ENCODE measurements around the gene PAPPA. TPM values are rescaled to one million over a fixed set of nuclear protein-coding genes. Genes with fewer than 3 reads are reported as not detected.

The PAPPA gene
- total RNA-seq, 4 donors from 2014 or later, result 0.70 to 4.1 (median 1.8) TPM

DNA sequence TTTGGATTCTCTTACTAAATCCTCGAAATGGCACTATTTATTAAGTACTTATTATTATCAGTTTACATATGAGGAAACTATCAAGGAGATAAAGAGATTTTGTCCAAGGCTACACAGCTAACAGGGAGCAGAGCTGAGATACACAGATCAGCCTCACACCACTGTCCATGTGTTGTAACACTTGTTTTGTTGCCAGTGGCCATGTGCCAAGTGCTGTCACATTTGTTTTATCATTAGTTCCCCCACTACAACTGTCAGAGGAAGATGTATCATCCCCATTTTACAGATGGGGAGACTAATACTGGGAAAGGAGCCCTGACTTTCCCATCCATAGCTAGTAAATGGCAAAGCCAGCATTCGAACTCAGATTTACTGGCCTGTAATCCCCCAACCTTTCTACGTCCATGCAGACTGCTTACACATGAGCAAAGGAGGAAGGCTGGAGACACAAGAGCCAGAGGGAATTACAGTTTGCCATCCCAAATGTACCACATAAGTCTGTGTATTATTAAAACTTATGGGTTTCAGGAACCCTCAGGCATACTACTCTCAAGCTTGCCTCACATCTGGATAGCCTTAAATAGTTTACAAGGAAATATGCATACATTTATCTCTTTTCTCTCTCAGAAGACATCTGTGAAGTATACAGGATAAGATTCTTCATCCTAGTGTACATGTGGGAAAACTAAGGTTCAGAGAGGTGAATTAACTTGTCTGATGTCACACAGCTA lies 25.1 kb downstream of the PAPPA start:
- Histone ChIP-seq H3K4me1 (no peaks in the 10 kb centered on the region), H3K4me3 (no peak overlapping the region), H3K9me3 (no peaks in the 10 kb centered on the region), H3K27me3 (no peaks in the 10 kb centered on the region), H3K36me3 (no peaks in the 10 kb centered on the region), H3K27ac (no peak overlapping the region)
- TF ChIP-seq, protein P1, sequence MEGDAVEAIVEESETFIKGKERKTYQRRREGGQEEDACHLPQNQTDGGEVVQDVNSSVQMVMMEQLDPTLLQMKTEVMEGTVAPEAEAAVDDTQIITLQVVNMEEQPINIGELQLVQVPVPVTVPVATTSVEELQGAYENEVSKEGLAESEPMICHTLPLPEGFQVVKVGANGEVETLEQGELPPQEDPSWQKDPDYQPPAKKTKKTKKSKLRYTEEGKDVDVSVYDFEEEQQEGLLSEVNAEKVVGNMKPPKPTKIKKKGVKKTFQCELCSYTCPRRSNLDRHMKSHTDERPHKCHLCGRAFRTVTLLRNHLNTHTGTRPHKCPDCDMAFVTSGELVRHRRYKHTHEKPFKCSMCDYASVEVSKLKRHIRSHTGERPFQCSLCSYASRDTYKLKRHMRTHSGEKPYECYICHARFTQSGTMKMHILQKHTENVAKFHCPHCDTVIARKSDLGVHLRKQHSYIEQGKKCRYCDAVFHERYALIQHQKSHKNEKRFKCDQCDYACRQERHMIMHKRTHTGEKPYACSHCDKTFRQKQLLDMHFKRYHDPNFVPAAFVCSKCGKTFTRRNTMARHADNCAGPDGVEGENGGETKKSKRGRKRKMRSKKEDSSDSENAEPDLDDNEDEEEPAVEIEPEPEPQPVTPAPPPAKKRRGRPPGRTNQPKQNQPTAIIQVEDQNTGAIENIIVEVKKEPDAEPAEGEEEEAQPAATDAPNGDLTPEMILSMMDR (IDR thresholded peaks at IDR 0.05), result no peak
- no peak for TF ChIP-seq POLR2A (IDR thresholded peaks at IDR 0.05)
- no peak for DNase-seq

GRCh38 chr9:116179568-116179967 lies 26.0 kb downstream of the PAPPA start:
- TF ChIP-seq, protein P1 (IDR thresholded peaks at IDR 0.05), result no peak
- TF ChIP-seq POLR2A (IDR thresholded peaks at IDR 0.05), result no peak
- Histone ChIP-seq H3K36me3 (no peaks in the 10 kb centered on the region), H3K4me3 (no peak overlapping the region), H3K27me3 (no peaks in the 10 kb centered on the region), H3K27ac (no peak overlapping the region), H3K9me3 (no peaks in the 10 kb centered on the region), H3K4me1 (no peaks in the 10 kb centered on the region)
- no peak for DNase-seq

DNA sequence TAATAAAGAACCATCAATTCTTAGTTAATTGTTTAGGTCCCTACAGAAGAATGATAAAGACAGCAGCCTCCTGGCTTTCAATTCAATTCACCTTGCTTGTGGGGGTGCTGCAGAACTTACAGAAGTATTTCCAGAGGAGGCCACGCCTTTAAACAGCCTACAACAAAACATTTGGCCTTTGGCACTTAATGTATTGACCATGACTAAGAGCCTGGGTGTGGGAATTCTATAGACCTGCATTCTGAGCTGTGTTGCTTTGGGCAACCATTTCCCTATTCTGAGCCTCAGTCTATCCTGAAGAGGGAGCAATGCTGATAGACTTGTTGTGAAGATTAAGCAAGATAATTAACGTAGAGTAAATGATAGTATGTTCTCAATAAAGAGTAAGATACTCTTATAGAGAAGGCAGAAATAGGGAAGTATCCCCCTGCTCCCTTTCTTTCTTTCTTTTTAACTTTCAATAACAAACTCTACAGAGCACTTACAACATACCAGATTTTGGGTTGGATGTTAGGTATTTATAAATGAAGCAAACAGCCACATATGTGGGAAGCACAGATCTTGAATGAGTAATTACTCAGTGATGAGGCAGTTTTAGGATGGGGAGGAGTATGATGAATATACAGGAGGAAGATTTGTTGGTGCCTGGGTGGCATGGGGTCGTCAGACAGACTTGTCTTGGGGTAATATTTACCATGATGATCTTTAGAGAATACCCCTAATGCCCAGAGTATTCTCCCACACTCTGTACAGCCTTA lies 28.4 kb downstream of the PAPPA start:
- no peaks in the 10 kb centered on the region for H3K9me3 ChIP-seq
- DNase-seq, result no peak
- TF ChIP-seq, protein P1 (IDR thresholded peaks at IDR 0.05), result no peak
- TF ChIP-seq POLR2A (IDR thresholded peaks at IDR 0.05), result no peak
- H3K27me3 ChIP-seq, result no peaks in the 10 kb centered on the region
- H3K4me3 ChIP-seq, result no peak overlapping the region
- no peaks in the 10 kb centered on the region for H3K4me1 ChIP-seq
- no peaks in the 10 kb centered on the region for H3K36me3 ChIP-seq
- H3K27ac ChIP-seq, result no peak overlapping the region

- H3K27ac ChIP-seq, result no peak overlapping the region
- H3K36me3 ChIP-seq, result no peaks in the 10 kb centered on the region
- H3K4me1 ChIP-seq, result no peaks in the 10 kb centered on the region
- no peak for TF ChIP-seq POLR2A (IDR thresholded peaks at IDR 0.05)
- TF ChIP-seq, protein P1 (IDR thresholded peaks at IDR 0.05), result no peak
- H3K27me3 ChIP-seq, result no peaks in the 10 kb centered on the region
- DNase-seq, result no peak
- H3K9me3 ChIP-seq, result no peaks in the 10 kb centered on the region
- no peak overlapping the region for H3K4me3 ChIP-seq
Observed at GRCh38 chr9:116182876-116183275, 29.3 kb downstream of the PAPPA start.

DNA sequence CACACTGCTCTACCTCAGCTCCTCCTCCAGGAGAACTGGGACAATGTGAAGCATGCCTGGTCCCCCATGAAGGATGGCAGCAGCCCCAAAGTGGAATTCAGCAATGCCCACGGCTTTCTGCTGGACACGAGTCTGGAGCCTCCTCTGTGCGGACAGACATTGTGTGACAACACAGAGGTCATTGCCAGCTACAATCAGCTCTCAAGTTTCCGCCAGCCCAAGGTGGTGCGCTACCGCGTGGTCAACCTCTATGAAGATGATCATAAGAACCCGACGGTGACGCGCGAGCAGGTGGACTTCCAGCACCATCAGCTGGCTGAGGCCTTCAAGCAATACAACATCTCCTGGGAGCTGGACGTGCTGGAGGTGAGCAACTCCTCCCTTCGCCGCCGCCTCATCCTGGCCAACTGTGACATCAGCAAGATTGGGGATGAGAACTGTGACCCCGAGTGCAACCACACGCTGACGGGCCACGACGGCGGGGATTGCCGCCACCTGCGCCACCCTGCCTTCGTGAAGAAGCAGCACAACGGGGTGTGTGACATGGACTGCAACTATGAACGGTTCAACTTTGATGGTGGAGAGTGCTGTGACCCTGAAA lies 34.1 kb downstream of the PAPPA start:
- no peak for DNase-seq
- no peaks in the 10 kb centered on the region for H3K4me1 ChIP-seq
- H3K4me3 ChIP-seq, result no peak overlapping the region
- no peak overlapping the region for H3K27ac ChIP-seq
- H3K9me3 ChIP-seq, result no peaks in the 10 kb centered on the region
- no peaks in the 10 kb centered on the region for H3K36me3 ChIP-seq
- H3K27me3 ChIP-seq, result no peaks in the 10 kb centered on the region
- TF ChIP-seq, protein P1 (IDR thresholded peaks at IDR 0.05), result no peak
- no peak for TF ChIP-seq POLR2A (IDR thresholded peaks at IDR 0.05)

Measured in Peyer's patch (tissue), 4 donors.